HG02943 (cell line): ENCODE results near the gene RENBP.

Source experiments
- ATAC-seq: cut with Tn5 transposase; IDR thresholded peaks from one replicate; pipeline ENCODE4 v1.9.1; 2021; ENCODE audit warnings: mild to moderate bottlenecking, low read depth, moderate library complexity; ENCODE audit not compliant: unreplicated experiment

The RENBP gene

GRCh38 chrX:153956044-153956907 lies 11.8 kb upstream of the RENBP start:
- ATAC-seq: no peak

GRCh38 chrX:153955228-153955732 lies 10.8 kb upstream of the RENBP start:
- no peak for ATAC-seq

- no peak for ATAC-seq
Measured at GRCh38 chrX:153954558-153955227, 10.2 kb upstream of the RENBP start.

GRCh38 chrX:153953892-153954557 lies 9.6 kb upstream of the RENBP start:
- no peak for ATAC-seq

- ATAC-seq: peak; percentile 59
Measured at GRCh38 chrX:153953342-153953830, 8.9 kb upstream of the RENBP start.

GRCh38 chrX:153952373-153953026 lies 8.1 kb upstream of the RENBP start:
- ATAC-seq: no peak

GRCh38 chrX:153951683-153952372 lies 7.4 kb upstream of the RENBP start:
- ATAC-seq: no peak

GRCh38 chrX:153950127-153950526 lies 5.7 kb upstream of the RENBP start:
- ATAC-seq: no peak

GRCh38 chrX:153948847-153949805 lies 4.7 kb upstream of the RENBP start:
- ATAC-seq: no peak

GRCh38 chrX:153948002-153948466 lies 3.6 kb upstream of the RENBP start:
- ATAC-seq: no peak

- ATAC-seq: peak; percentile 77
Measured at GRCh38 chrX:153947009-153947769, 2.7 kb upstream of the RENBP start.

GRCh38 chrX:153945956-153946943 lies 1.8 kb upstream of the RENBP start:
- ATAC-seq: no peak

GRCh38 chrX:153944800-153945150 lies 332 bp upstream of the RENBP start:
- ATAC-seq: no peak

- no peak for ATAC-seq
Measured at GRCh38 chrX:153941336-153942252, 2.8 kb downstream of the RENBP start.

- no peak for ATAC-seq
Measured at GRCh38 chrX:153939573-153939972, 4.9 kb downstream of the RENBP start.
